UCSD-AML1 (cell line): ENCODE data around the gene DSTYK.

Experiments
- DNase-seq: peaks from one replicate; lab custom pipeline; 2025; ENCODE audit not compliant: unreplicated experiment; lab: John Stamatoyannopoulos, UW

Gene DSTYK

DNA sequence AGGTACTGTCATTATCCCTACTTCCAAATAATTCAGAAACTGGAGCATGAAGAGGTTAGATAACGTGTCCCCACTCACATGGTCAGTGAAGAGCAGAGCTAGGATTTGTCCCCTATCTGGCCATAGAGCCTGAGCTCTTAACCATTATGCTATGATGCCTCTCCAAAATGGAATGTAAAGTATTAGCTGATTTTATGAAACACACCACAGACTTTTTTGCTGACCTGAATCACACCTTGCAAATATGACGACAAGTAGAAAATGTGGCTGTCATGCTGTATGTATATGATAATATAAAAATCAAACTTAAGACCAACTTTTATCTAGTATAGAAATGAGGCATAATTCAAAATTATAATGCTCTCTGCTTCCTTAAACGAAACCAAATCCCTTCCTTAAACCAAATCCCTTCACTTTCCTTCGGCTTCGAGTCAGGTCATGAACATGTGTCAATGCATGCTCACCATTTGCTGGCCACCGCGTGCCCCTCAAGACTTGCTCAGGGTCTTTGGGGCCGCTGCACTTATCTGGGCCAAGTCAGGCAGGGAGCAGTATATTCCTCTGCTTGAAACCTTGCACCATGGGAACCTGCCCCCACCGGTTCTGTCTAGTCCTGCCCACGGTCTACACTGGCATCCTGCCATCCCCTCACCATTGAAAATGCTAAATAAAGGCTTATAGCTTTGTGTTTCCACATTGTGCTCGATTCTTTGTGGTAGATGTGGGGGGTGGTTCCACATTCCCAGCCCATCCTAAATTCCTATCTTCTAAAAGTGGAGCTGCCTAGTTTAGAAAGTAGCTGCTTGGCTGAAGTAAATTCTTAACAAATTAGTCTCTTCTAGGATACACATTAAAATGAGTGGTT is 14.6 kb upstream of the DSTYK start:
- DNase-seq, result no peak

DNA sequence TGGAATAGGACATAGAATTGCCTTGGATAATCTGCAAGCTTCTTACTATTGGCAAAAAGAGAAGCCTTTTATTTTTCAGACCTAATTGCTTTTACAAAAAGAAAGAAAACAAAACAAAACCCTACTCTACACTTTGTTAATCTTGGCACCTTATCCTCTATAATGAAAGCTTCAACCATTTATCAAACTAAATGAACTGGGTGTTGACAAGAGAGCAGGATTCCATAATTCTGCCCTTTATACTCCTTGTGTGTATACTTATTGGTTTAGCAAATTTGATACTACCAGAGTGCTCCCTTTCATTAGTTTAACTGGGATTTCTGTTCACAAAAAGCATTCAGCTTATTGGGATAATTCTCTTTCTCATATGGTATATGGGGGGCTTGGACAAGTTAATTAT is 13.2 kb upstream of the DSTYK start:
- no peak for DNase-seq

DNA sequence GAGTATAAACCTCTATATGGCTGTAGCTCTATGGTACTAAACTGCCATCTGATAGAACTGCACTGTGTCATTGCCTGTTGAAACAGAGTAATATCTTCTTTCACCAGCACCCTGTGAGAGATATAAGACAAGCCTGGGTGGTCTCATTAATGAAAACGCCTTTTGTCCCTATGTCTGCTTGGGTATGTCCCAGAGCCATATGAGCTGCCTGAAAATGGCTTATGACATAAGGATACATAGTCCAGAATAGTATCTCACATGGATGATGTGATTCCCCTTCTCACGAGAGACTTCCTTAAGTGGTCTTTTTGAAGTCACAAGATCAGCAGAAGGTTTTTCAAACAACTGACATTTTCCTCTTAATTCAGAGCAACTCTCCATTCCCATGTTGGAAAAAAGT is 8.9 kb upstream of the DSTYK start:
- DNase-seq, result no peak

DNA sequence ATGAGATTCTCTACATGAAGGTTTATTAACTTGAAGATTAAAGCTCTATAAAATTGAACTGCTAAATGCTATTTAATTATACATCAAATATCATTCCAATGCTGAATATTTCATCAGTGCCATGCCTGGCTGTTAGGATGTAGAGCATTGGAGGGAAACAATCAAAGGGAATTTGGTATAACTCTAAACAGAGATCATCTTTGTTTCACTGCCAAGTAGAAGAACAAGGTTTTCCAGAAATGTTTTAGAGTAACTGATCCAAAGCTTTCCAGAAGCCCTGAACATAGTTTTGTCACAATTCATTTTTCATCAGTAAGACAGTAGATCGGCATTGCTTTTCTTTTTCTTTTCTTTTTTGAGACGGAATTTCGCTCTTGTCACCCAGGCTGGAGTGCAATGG is 5.9 kb upstream of the DSTYK start:
- no peak for DNase-seq

DNA sequence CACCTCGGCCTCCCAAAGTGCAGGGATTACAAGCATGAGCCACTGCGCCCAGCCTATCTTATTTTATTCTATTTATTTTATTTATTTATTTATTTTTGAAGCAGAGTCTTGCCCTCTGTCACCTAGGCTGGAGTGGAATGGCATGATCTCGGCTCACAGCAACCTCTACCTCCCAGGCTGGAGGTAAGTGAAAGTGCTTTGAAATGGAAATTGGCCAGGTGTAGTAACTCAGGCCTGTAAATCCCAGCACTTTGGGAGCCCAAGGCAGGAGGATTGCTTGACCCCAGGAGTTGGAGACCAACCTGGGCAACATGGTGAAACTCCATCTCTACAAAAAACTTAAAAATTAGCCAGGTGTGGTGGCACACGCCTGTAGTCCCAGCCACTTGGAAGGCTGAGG is 5.1 kb upstream of the DSTYK start:
- no peak for DNase-seq

DNA sequence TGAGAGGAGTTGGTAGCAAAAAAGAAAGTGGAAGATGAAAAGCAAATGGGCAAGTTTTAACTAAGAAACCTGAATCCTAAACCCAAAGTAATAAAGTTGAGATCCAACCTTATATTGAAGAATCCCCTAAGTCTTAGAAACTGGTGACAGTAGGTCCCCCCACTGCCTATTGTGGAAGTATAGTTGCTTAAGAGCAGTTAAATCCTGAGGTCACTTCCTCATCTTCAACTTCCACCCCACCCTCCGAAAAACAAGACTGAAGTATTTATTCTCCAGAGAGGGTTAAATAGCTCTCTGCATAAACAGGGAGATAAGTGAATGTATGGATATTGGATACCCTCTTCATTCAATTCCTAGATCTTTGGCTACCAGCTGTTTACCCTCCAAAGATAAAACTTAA is 3.3 kb upstream of the DSTYK start:
- DNase-seq, result no peak

DNA sequence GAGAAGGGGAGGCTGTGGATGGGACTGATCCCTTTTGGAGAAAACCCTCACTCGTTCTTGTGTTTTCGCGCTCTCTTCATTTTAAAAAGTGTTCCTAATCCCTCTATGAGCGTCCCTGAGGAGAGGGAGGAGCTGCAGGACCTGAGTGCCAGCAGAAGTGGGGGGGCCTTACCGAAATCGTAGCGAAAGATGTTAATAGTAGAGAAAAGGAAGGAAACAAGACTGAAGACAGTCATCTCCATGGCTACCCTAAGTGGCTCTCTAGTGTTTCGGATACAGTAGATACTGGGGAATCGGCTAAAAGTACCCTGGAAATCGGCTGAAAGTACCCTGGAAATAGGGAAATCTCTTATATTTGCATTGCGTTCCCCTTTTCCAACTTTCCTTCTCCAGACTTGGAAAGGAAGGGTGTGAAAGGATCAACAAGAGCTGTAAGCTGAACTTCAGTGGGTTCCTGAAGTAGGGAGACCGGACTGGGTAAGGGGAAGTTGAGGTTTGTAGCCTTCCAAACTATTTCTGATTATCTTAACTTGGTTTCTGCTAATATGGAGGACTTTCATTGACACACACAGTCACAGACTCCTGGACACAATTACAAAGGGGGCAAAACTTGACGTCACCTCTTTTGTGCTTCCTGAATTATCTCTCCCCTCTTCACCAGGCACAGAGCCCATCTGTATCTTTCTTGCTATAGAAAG is 486 bp upstream of the DSTYK start:
- no peak for DNase-seq

DNA sequence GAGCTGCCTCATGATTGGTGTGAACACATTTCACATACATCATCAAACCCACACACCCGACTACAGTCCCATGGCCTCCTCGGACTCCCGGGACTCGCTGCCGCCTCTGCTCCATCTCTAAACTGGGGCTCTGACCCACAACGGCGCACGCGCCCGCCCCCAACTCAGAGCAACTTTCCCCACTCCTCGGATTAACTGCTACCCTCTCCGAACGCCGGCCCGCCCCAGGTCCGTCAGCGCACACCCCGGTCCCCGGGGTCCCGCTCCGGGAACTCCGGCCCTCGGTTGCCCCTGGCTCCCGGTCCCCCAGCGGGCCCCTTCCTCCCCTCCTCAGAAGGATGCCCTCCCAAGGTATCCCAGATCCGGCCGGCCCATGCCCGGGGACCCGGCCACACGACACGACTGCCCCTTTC is 740 bp downstream of the DSTYK start:
- DNase-seq, result no peak

DNA sequence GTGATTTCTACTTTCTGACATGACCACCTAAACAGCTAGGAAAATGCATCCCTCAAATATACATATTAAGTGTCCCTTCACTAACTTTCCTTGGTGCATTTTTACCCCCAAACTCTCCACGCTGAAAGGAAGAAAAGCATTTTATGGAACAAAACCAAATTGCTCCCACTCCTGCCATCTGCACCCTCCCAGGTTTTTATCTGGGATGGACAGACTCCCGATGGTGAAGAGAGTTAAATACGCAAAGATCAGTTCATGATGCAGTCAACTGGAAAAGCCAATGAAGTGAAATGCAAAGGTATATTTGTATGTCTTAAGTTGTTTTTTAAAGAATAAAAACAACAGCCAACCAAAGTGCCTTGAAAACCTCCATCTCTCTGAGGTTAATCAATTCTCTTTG is 2.7 kb downstream of the DSTYK start:
- DNase-seq, result no peak

DNA sequence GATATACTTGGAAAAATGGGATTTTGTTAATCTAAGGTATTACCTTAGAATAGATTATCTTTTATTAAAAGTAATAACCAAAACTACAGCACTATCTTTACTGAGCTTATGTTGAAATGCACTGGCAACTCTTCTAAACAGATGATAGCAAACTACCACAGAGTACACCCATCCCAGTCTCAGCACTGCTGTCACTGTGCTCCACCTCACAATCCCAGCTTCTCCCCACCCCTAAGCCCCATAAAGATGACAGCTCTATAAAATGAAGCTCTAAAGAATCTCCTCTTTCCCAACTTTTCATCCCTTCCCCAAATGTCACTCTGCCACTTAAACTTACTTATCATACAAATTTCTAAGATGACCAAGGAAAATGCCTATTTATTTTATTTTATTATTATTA is 6.4 kb downstream of the DSTYK start:
- DNase-seq, result no peak

DNA sequence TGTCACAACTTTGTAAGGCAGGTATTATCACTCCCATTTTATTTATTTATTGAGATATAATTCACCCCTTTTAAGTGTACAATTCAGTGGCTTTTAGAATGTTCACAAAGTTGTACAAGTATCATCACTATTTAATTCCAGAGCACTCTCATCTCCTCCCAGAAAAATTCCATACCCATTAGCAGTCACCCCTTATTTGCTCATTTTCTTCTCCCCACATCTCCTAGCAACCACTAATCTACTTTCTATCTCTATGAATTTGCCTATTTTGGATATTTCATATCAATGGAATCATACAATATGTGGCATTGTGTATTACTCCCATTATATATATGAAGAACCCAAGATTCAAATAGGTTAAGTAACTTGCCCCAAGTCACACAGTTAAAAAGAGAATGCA is 7.0 kb downstream of the DSTYK start:
- no peak for DNase-seq

DNA sequence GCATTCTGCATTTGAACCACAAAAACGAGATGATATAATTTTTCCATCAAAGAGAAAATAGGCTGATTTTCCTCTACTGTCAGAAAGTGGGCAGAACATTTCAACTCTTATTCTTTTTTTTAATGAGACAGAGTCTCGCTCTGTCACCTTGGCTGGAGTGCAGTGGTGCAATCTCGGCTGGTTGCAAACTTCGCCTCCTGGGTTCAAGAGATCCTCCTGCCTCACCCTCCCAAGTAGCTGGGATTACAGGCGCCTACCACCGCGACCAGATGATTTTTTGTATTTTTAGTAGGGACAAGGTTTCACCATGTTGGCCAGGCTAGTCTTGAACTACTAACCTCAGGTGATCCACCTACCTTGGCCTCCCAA is 11.6 kb downstream of the DSTYK start:
- DNase-seq, result no peak

DNA sequence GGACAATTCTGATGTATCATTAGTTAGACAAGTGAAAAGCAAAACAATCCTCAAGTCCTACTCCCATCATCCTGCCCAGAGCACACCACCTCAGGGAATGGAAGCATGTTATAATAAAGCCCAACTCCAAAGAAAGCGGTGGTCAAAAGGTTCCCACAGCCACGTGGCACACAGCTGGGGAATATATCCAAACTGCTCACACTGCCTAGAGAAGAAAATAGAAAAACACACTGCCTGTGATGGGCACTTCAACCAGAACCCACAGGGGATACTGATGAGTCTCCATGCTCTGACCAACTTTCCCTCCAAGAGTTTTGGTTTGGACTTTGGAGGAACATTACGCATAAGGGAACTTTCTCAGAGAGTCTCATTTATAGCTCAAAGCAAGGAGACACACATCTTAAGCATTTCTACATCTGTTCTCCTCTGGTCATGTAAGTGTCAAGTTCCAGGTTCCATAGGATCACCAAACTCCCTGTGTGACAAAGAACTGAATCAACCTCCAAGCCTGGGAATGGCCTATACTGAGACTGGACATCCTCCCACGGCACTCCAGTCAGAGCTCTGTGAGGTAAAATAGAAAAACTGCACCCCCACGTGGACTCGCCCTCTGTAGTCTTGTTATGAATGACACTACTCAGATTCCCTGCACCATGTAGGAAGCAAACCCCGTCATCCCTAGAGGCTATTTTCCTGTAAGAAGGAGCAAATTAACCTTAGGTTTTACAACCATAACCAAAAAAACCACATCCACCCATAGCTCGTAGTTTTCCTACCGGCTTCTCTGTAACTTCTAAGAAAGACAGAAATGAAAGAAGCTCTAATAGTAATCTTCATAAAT is 12.2 kb downstream of the DSTYK start:
- peak; percentile 19 for DNase-seq

DNA sequence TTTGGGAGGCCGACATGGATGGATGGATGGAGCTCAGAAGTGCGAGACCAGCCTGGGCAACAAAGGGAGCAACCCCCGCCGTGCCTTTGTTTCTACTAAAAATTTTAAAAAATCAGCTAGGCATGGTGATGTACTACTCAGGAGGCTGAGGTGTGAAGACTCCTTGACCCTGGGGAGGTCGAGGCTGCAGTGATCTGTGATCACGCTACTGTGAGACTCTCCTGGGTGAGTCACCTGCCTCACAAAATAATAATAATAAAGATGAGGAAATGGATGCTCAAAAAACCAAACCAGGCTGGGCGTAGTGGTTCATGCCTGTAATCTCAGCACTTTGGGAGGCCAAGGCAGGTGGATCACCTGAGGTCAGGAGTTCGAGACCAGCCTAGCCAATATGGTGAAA is 19.2 kb downstream of the DSTYK start:
- no peak for DNase-seq

DNA sequence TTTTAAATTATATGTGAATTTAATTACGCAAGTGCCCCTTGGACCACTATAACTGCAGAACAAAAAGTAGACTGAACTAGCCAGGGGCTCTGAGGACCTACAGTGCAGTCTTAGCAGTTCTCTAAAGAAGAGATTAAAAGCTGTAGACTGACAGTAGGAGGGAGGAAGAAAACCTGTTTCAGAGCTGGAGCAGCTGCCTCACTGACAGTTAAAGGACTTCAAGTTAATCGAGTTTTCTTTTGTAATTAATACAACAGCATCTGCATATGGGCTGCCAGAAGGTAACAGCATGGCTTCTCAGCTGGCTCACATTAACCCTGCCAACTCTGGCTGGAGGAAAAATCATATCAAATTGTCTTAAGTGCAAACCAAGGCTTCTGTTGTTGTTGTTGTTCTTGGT is 19.9 kb downstream of the DSTYK start:
- no peak for DNase-seq

DNA sequence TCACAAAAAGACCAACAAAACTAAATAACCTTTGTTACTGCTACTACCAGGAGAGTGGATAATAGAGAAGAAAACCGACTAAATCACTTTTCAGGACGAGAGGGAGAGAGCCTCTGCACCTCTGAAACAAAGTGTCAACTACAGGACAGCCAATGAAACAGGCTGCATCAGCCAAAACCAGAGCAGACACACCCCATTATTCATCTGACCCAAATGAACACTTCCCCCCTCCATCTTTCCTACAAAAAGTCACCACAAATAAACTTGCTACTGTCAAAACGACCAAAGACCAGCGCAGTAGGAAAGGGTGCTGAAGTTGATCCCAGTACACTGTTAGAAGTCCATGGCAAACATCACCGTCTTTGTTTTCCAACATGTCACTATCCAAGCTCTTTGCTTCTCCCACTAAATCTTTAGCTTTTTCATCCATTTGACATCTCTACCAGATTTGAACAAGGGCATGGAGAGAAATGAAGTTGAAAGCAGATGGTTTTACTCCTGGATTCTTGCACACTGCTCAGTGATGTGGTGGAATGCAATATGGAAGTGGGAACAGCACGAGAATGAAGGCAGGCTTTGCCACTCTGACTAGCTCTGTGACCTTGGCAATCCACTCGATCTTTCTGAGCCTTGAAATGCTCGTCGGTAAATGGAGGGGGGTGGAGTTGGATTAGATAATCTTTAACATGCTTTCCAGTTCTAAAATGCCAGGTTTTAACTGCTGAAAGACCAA is 20.5 kb downstream of the DSTYK start:
- no peak for DNase-seq

DNA sequence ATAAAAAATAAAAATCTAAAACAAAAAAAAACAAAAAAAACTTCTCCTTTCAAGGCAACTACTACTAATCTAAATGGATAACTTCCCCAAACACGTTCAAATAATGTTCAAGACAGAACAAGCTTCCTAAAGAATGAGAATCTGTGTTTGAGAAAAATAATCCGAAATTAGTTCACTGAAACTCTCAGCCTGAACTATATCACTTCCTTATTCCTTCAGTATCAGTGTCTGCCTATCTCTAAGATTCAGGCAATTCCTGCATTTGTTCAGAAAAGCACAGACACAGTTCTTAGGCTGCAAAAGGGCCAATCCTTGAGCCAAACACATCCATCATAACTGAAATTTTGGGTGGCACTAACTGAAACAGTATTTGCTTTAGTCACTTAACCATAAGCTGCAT is 22.4 kb downstream of the DSTYK start:
- DNase-seq, result no peak

DNA sequence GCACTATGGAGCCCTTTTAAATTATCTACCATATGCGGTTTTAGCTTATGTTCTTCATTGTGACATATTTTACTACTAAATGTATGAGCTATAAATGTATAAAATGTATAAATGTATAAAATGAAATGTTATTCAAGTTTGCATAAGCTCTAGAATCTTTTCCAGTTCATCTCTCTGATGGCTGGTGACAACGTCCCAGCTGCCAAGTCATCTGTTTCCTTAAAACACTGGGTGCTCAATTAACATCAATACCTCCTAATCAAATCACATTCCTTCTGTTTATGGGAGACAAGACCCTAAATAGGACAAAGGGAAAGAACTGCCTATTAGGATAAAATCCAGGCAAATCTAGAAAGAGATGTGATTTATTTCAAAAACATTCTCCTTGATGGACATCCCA is 22.9 kb downstream of the DSTYK start:
- DNase-seq, result no peak

DNA sequence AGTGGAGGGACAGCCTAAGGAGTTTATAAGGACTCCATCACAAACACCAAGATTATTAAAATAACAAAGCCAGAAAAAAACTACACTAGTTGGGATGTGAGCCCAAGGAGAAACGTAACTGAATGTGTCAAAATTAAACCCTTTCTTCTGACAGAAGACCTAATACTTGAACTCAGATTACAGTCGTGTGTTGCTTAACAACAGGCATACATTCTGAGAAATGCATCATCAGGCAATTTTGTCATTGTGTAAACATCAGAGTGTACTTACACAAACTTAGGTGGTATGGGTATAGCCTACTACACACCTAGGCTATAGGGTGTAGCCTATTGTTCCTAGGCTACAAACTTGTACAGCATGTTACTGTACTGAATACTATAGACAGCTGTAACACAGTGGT is 23.4 kb downstream of the DSTYK start:
- DNase-seq, result no peak

DNA sequence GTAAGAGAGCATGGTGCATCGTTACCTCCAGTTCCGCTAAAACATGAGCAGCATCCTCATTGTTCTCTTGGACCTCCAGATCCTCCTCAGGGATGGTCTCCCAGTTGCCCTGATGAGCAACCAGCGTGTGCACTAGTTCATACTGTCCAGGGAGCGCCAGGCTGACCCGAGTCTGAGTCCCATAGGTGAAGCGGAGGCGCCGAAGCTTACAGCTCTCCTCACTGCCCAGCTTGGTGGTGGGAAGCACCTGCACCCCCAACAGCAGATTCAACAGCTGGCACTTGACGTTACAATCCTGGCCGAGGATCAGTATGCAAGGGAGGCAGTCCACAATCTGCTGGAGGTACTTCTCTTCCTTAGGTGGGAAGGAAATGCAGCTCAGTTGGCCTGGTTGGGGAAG is 24.1 kb downstream of the DSTYK start:
- no peak for DNase-seq

DNA sequence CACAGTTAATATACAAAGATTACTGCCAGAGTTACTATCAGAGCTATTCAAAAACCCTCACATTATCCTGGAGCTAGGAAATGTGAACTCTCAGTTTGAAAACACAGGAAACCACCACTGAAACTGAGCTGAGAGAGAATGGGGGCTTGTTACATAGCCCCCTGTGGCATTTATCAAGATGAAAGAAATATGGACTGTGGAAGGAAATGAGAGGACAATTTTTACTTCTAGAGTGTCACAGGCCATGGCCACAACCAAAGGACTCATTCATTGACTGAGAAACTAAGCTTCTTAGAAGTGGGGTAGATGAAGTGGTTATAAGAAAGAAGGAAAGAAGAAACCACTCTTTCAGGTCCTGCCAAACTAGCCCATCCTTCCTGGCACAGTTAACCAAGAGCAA is 25.3 kb downstream of the DSTYK start:
- DNase-seq, result no peak
